Fibroblast of the aortic adventitia (primary cell): ENCODE data around the gene MAB21L3. TPM values are rescaled to one million over a fixed set of nuclear protein-coding genes. Genes with fewer than 3 reads are reported as not detected.

Source experiments
- DNase-seq: peaks from one replicate; pipeline ENCODE4 v3.0.0-alpha.2; 2010; ENCODE audit warnings: low read depth
- H3K4me3 ChIP-seq: 2 replicates; pipeline ENCODE4 v1.5.1; 2011; ENCODE audit warnings: low read depth, mild to moderate bottlenecking, control low read depth, low read length, moderate library complexity
- total RNA-seq: library from RNA; depleted of rRNA; stranded (reverse); fragments of >200 nt; gene quantifications from 2 replicates; pipeline ENCODE4 v1.2.3, GENCODE V29; 2012; ENCODE audit warnings: low replicate concordance
- TF ChIP-seq, protein P1 (sequence below): IDR thresholded peaks from 2 replicates; pipeline ENCODE4 v1.5.1; 2011; ENCODE audit warnings: mild to moderate bottlenecking, low read length, control low read depth, inconsistent platforms; ENCODE audit not compliant: insufficient read depth

MAB21L3 gene
- total RNA-seq, 1 donor, result 0.18 TPM

DNA sequence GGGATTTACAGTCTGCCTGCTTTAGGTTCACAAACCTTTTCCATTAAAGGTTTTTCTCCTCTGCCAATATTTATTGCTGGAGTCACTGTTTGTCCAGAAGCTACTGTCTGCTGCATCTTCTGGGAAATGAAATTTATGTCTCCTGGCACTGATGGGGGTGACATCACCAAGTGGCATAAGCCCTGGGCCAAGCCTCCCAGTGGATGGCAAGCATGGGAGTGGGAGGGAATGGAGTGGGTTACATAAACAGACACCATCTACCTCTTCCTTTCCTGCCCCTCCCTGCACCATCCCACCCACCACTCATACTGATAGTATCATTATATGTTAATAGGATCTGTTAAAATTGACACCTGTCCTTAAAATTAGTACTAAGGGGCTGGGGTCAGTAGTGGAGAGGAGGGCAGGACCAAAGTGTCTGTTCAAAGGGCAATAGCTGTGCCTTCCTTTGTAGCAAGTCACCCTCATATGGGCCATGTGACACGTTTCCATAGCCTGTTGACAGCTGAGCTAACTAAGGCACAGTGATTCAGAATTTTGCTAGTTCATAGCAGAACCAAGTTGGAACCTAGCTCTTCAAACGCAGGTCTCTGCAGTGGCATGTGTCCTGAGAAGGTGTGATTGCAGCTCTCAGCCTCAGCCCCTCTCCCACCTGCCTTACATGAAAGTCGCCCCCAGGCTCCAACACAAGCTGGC is 71.0 kb downstream of the MAB21L3 start:
- no peak for DNase-seq

More for the DNA sequence above, 71.0 kb downstream of the MAB21L3 start:
- TF ChIP-seq, protein P1, sequence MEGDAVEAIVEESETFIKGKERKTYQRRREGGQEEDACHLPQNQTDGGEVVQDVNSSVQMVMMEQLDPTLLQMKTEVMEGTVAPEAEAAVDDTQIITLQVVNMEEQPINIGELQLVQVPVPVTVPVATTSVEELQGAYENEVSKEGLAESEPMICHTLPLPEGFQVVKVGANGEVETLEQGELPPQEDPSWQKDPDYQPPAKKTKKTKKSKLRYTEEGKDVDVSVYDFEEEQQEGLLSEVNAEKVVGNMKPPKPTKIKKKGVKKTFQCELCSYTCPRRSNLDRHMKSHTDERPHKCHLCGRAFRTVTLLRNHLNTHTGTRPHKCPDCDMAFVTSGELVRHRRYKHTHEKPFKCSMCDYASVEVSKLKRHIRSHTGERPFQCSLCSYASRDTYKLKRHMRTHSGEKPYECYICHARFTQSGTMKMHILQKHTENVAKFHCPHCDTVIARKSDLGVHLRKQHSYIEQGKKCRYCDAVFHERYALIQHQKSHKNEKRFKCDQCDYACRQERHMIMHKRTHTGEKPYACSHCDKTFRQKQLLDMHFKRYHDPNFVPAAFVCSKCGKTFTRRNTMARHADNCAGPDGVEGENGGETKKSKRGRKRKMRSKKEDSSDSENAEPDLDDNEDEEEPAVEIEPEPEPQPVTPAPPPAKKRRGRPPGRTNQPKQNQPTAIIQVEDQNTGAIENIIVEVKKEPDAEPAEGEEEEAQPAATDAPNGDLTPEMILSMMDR, result no peak
- H3K4me3 ChIP-seq, result no peak overlapping the region

Other genes with a start within 250 kb of the MAB21L3 start
- 4.2 and 7.2 TPM in 2 replicates for gene SLC22A15, start 134.9 kb upstream of the MAB21L3 start, total RNA-seq